ENCODE data around the gene SYNJ2.

The SYNJ2 gene

GRCh38 chr6:158020272-158020711 is 38.6 kb downstream of the SYNJ2 start:
- DNase-seq (ENCODE audit: low read depth in 2 of 2), result no peak
- TF ChIP-seq, protein P1, sequence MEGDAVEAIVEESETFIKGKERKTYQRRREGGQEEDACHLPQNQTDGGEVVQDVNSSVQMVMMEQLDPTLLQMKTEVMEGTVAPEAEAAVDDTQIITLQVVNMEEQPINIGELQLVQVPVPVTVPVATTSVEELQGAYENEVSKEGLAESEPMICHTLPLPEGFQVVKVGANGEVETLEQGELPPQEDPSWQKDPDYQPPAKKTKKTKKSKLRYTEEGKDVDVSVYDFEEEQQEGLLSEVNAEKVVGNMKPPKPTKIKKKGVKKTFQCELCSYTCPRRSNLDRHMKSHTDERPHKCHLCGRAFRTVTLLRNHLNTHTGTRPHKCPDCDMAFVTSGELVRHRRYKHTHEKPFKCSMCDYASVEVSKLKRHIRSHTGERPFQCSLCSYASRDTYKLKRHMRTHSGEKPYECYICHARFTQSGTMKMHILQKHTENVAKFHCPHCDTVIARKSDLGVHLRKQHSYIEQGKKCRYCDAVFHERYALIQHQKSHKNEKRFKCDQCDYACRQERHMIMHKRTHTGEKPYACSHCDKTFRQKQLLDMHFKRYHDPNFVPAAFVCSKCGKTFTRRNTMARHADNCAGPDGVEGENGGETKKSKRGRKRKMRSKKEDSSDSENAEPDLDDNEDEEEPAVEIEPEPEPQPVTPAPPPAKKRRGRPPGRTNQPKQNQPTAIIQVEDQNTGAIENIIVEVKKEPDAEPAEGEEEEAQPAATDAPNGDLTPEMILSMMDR (IDR thresholded peaks at IDR 0.05; ENCODE audit: low read depth, low read length), result no peak
- H3K4me3 ChIP-seq (replicated peaks in 1 of 2; ENCODE audit: low read depth in 2 of 2, low read length in 2 of 2), result no peak overlapping the region

DNA sequence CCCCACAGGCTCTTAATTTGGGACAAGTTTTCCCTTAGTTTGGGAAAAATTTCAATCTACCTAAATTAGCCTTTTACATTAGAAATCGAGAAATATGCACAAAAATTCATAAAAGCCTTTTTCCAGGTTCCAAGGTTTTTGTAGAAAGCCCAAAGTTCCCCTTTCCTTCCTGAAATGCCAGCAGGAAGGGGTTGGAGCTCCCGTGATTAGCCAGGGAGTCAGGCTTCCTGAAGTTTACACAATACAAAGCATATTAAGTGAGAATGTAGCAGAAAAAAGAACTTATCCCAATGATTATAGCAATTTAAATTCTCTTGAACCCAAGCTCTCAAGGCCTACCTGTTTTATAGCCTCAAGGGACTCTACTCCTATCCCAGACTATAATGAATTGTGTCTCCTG is 39.1 kb downstream of the SYNJ2 start:
- H3K4me3 ChIP-seq (replicated peaks in 1 of 2; ENCODE audit: low read depth in 2 of 2, low read length in 2 of 2), result no peak overlapping the region
- TF ChIP-seq, protein P1 (IDR thresholded peaks at IDR 0.05; ENCODE audit: low read depth, low read length), result no peak
- DNase-seq (ENCODE audit: low read depth in 2 of 2), result no peak

DNA sequence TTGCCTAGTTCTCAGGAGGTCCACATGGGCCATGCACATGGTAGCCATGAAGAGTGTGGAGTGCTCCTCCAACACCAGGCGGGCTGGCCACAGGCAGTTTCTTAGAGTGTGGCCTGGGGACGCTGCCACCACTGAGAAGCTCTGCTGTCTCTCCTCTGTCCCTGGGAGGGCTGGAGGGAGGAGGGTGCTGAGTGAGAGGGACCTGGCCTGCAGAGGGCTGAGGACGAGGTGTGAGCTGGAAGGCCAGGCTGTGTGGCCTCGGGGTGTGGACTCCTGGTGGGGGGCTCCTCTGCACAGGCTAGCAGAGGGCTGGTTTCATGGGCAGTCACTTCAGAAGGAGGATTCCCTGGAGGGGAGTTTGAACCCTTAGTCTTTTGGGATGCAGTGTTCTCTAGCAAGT is 39.7 kb downstream of the SYNJ2 start:
- DNase-seq (ENCODE audit: low read depth in 2 of 2), result no peak
- TF ChIP-seq, protein P1 (IDR thresholded peaks at IDR 0.05; ENCODE audit: low read depth, low read length), result no peak
- H3K4me3 ChIP-seq (replicated peaks in 1 of 2; ENCODE audit: low read depth in 2 of 2, low read length in 2 of 2), result no peak overlapping the region

GRCh38 chr6:158021814-158022748 is 40.4 kb downstream of the SYNJ2 start:
- no peak for DNase-seq (ENCODE audit: low read depth in 2 of 2)
- TF ChIP-seq, protein P1 (IDR thresholded peaks at IDR 0.05; ENCODE audit: low read depth, low read length), result no peak

GRCh38 chr6:158022749-158023596 is 41.3 kb downstream of the SYNJ2 start:
- TF ChIP-seq, protein P1 (IDR thresholded peaks at IDR 0.05; ENCODE audit: low read depth, low read length), result no peak
- DNase-seq (ENCODE audit: low read depth in 2 of 2), result no peak

More at GRCh38 chr6:158021814-158022748, 40.4 kb downstream of the SYNJ2 start:
- no peak overlapping the region for H3K4me3 ChIP-seq (replicated peaks in 1 of 2; ENCODE audit: low read depth in 2 of 2, low read length in 2 of 2)

DNA sequence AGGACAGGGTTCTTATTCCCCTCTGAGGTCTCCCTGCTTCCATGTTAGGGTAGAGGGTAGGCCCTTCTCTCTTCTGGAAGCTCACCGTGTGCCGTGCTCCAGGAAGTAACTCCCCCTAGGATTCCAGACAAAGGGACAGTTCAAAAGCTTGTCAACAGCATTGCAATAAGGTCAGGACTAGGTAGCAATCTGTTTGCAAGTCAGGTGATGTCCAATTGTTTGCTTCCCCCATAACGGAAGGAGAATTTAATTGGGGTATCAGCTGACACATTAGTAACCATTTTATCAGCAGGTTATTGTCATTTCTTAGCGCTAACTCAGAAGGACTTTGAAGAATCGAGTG is 41.9 kb downstream of the SYNJ2 start:
- TF ChIP-seq, protein P1 (IDR thresholded peaks at IDR 0.05; ENCODE audit: low read depth, low read length), result no peak
- no peak for DNase-seq (ENCODE audit: low read depth in 2 of 2)
- no peak overlapping the region for H3K4me3 ChIP-seq (replicated peaks in 1 of 2; ENCODE audit: low read depth in 2 of 2, low read length in 2 of 2)

More at GRCh38 chr6:158022749-158023596, 41.3 kb downstream of the SYNJ2 start:
- no peak overlapping the region for H3K4me3 ChIP-seq (replicated peaks in 1 of 2; ENCODE audit: low read depth in 2 of 2, low read length in 2 of 2)
